Erythroblast (primary cell): ENCODE data around the gene FGF12.

Experiments
- DNase-seq, 2 experiments: peaks; one replicate each; lab custom pipeline; 2025; lab: John Stamatoyannopoulos, UW
- GATA1 ChIP-seq: IDR thresholded peaks from 2 replicates; pipeline ENCODE4 v1.6.1; 2011; ENCODE audit warnings: low read depth, mild to moderate bottlenecking, control low read depth, low read length, moderate library complexity
- POLR2A ChIP-seq: IDR thresholded peaks from 2 replicates; pipeline ENCODE4 v1.6.1; 2011; ENCODE audit warnings: mild to moderate bottlenecking, low read length

Gene FGF12

GRCh38 chr3:192651836-192652512 lies 75.4 kb downstream of the FGF12 start:
- no peak for DNase-seq
- TF ChIP-seq GATA1: no peak
- no peak for TF ChIP-seq POLR2A

- TF ChIP-seq POLR2A: no peak
- TF ChIP-seq GATA1: no peak
- DNase-seq: no peak
These were observed 81.9 kb downstream of the FGF12 start for GRCh38 chr3:192645437-192645836.

- TF ChIP-seq GATA1: no peak
- TF ChIP-seq POLR2A: no peak
- DNase-seq: no peak
These were observed 84.7 kb downstream of the FGF12 start for GRCh38 chr3:192642651-192643050.

- TF ChIP-seq GATA1: no peak
- no peak for TF ChIP-seq POLR2A
- DNase-seq: no peak
These were observed 85.4 kb downstream of the FGF12 start for GRCh38 chr3:192641919-192642318.

- TF ChIP-seq GATA1: no peak
- TF ChIP-seq POLR2A: no peak
- DNase-seq: no peak
These were observed 87.4 kb downstream of the FGF12 start for GRCh38 chr3:192639987-192640386.

GRCh38 chr3:192637803-192638202 lies 89.5 kb downstream of the FGF12 start:
- no peak for DNase-seq
- no peak for TF ChIP-seq GATA1
- TF ChIP-seq POLR2A: no peak

- DNase-seq: no peak
- no peak for TF ChIP-seq GATA1
- no peak for TF ChIP-seq POLR2A
These were observed 90.6 kb downstream of the FGF12 start for GRCh38 chr3:192636517-192637444.

- DNase-seq: no peak
- TF ChIP-seq GATA1 (no peak), POLR2A (no peak)
These were observed 97.9 kb downstream of the FGF12 start for GRCh38 chr3:192629429-192629828.

- no peak for TF ChIP-seq POLR2A
- no peak for TF ChIP-seq GATA1
- no peak for DNase-seq
These were observed 105.4 kb downstream of the FGF12 start for GRCh38 chr3:192621909-192622308.

GRCh38 chr3:192620275-192620674 lies 107.1 kb downstream of the FGF12 start:
- no peak for TF ChIP-seq POLR2A
- TF ChIP-seq GATA1: no peak
- DNase-seq: no peak

GRCh38 chr3:192611411-192611810 lies 115.9 kb downstream of the FGF12 start:
- TF ChIP-seq POLR2A (no peak), GATA1 (no peak)
- DNase-seq: no peak

GRCh38 chr3:192608726-192609600 lies 118.4 kb downstream of the FGF12 start:
- TF ChIP-seq POLR2A (no peak), GATA1 (no peak)

GRCh38 chr3:192607798-192608197 lies 119.5 kb downstream of the FGF12 start:
- DNase-seq: no peak
- TF ChIP-seq GATA1 (no peak), POLR2A (no peak)

More at GRCh38 chr3:192608726-192609600, 118.4 kb downstream of the FGF12 start:
- no peak for DNase-seq

GRCh38 chr3:192597913-192598312 lies 129.4 kb downstream of the FGF12 start:
- DNase-seq: no peak
- TF ChIP-seq POLR2A (no peak), GATA1 (no peak)
